ENCODE measurements around the gene KANK4.

The KANK4 gene

GRCh38 chr1:62198069-62198780, 121.0 kb downstream of the KANK4 start:
- Histone ChIP-seq H3K4me1 (ENCODE audit: insufficient read depth, low read length) (peaks cover 41% of the 10 kb centered on the region), H3K9me3 (ENCODE audit: insufficient read depth, low read depth, low read length) (no peaks in the 10 kb centered on the region), H3K27me3 (ENCODE audit: insufficient read depth, low read length) (no peaks in the 10 kb centered on the region), H3K36me3 (ENCODE audit: insufficient read depth, low read length) (peaks cover 66% of the 10 kb centered on the region), H3K9ac (ENCODE audit: low read depth, low read length) (peak overlapping the region; percentile 64), H3K4me3 (ENCODE audit: low read length) (peak overlapping the region; percentile 46), H3K27ac (ENCODE audit: low read depth, low read length) (peak overlapping the region; percentile 90)
- 8% methylated on average over 8 of the region's 14 CpGs for WGBS

- H3K4me3 ChIP-seq (ENCODE audit: low read length), result peak overlapping the region; percentile 95
- H3K4me1 ChIP-seq (ENCODE audit: insufficient read depth, low read length), result peaks cover 35% of the 10 kb centered on the region
- H3K9ac ChIP-seq (ENCODE audit: low read depth, low read length), result peak overlapping the region; percentile 98
- no peaks in the 10 kb centered on the region for H3K9me3 ChIP-seq (ENCODE audit: insufficient read depth, low read depth, low read length)
- peak overlapping the region; percentile 98 for H3K27ac ChIP-seq (ENCODE audit: low read depth, low read length)
- WGBS, result 6% methylated on average over 17 of the region's 17 CpGs
- H3K27me3 ChIP-seq (ENCODE audit: insufficient read depth, low read length), result no peaks in the 10 kb centered on the region
- peaks cover 47% of the 10 kb centered on the region for H3K36me3 ChIP-seq (ENCODE audit: insufficient read depth, low read length)
Observed at GRCh38 chr1:62196086-62196690, 123.0 kb downstream of the KANK4 start.

- H3K9me3 ChIP-seq (ENCODE audit: insufficient read depth, low read depth, low read length), result no peaks in the 10 kb centered on the region
- peak within 1 kb of the TSS; percentile 98 for H3K27ac ChIP-seq (ENCODE audit: low read depth, low read length)
- H3K27me3 ChIP-seq (ENCODE audit: insufficient read depth, low read length), result no peaks in the 10 kb centered on the region
- H3K36me3 ChIP-seq (ENCODE audit: insufficient read depth, low read length), result peaks cover 34% of the 10 kb centered on the region
- peak within 1 kb of the TSS; percentile 98 for H3K9ac ChIP-seq (ENCODE audit: low read depth, low read length)
- WGBS, result under 1% methylated on average over 53 of the region's 55 CpGs
- peak within 1 kb of the TSS; percentile 95 for H3K4me3 ChIP-seq (ENCODE audit: low read length)
- H3K4me1 ChIP-seq (ENCODE audit: insufficient read depth, low read length), result peaks cover 27% of the 10 kb centered on the region
Observed at GRCh38 chr1:62194651-62195544, 124.3 kb downstream of the KANK4 start, which contains the start of gene L1TD1. L1TD1 (plus strand) TSS chr1:62194849; CDS start chr1:62206629, 11,780 bp downstream.

- Histone ChIP-seq H3K27me3 (ENCODE audit: insufficient read depth, low read length) (no peaks in the 10 kb centered on the region), H3K4me1 (ENCODE audit: insufficient read depth, low read length) (peaks cover 11% of the 10 kb centered on the region), H3K9ac (ENCODE audit: low read depth, low read length) (no peak overlapping the region), H3K4me3 (ENCODE audit: low read length) (no peak overlapping the region), H3K9me3 (ENCODE audit: insufficient read depth, low read depth, low read length) (no peaks in the 10 kb centered on the region), H3K36me3 (ENCODE audit: insufficient read depth, low read length) (no peaks in the 10 kb centered on the region), H3K27ac (ENCODE audit: low read depth, low read length) (no peak overlapping the region)
- 97% methylated on average over 8 of the region's 8 CpGs for WGBS
Observed at GRCh38 chr1:62188111-62188510, 131.1 kb downstream of the KANK4 start.

GRCh38 chr1:62187548-62187947, 131.7 kb downstream of the KANK4 start:
- Histone ChIP-seq H3K4me3 (ENCODE audit: low read length) (no peak overlapping the region), H3K27me3 (ENCODE audit: insufficient read depth, low read length) (no peaks in the 10 kb centered on the region), H3K9me3 (ENCODE audit: insufficient read depth, low read depth, low read length) (no peaks in the 10 kb centered on the region), H3K27ac (ENCODE audit: low read depth, low read length) (no peak overlapping the region), H3K36me3 (ENCODE audit: insufficient read depth, low read length) (no peaks in the 10 kb centered on the region), H3K9ac (ENCODE audit: low read depth, low read length) (no peak overlapping the region), H3K4me1 (ENCODE audit: insufficient read depth, low read length) (peaks cover 15% of the 10 kb centered on the region)
- 98% methylated on average over 5 of the region's 5 CpGs for WGBS

All from HUES64 (cell line).